Fibroblast of pulmonary artery (primary cell): ENCODE measurements around the gene CDHR1.
A peak's percentile ranks its signal among the peaks of the same experiment; 100 is the strongest.

Experiments used
- DNase-seq: peaks from one replicate; pipeline ENCODE4 v3.0.0-alpha.2; 2010; ENCODE audit warnings: low read depth
- H3K4me3 ChIP-seq: replicated peaks from 2 replicates; pipeline ENCODE4 v1.5.1; 2011; ENCODE audit warnings: low read depth, mild to moderate bottlenecking, control low read depth, low read length, moderate library complexity
- TF ChIP-seq, protein P1 (sequence below): IDR thresholded peaks from 2 replicates; pipeline ENCODE4 v1.5.1; 2011; ENCODE audit warnings: mild to moderate bottlenecking, control low read depth, low read length, inconsistent platforms; ENCODE audit errors: missing control alignments

Gene CDHR1

DNA sequence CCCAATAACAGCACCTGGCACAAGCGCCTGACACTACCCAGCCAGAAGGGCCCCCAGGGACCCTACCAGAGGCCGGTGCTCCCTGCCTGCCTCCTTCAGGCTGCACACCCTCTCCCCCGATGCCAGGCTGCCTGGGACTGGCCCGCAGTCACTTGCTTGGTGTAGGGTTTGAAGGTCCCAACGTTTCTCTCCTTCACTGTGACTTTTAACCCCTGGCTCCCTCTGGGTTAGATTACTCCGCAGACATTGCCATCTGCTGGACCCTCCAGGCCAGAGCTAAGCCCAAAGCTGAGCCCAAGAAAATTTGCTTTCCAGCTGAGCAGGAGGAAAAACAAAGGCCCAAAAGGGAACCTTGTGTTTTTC lies 6.9 kb downstream of the CDHR1 start:
- no peak overlapping the region for H3K4me3 ChIP-seq
- no peak for DNase-seq
- TF ChIP-seq, protein P1, sequence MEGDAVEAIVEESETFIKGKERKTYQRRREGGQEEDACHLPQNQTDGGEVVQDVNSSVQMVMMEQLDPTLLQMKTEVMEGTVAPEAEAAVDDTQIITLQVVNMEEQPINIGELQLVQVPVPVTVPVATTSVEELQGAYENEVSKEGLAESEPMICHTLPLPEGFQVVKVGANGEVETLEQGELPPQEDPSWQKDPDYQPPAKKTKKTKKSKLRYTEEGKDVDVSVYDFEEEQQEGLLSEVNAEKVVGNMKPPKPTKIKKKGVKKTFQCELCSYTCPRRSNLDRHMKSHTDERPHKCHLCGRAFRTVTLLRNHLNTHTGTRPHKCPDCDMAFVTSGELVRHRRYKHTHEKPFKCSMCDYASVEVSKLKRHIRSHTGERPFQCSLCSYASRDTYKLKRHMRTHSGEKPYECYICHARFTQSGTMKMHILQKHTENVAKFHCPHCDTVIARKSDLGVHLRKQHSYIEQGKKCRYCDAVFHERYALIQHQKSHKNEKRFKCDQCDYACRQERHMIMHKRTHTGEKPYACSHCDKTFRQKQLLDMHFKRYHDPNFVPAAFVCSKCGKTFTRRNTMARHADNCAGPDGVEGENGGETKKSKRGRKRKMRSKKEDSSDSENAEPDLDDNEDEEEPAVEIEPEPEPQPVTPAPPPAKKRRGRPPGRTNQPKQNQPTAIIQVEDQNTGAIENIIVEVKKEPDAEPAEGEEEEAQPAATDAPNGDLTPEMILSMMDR, result no peak

DNA sequence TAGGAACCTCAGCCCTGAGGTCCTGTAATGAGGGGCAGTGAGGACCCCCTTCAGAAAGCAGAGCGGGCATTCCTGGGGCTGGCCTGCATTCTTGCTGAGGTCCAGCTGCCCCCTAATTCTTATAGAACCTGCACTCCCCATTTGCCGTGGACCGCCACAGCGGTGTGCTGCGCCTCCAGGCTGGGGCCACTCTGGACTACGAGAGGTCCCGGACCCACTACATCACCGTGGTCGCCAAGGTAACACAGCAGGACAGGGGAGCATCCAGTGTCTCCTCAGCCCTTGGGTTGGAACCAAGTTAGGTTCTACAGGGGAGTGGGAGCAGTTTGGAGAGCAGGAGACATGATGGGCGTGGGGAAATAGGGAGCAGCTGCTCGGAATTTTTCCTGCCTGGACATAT lies 7.3 kb downstream of the CDHR1 start:
- no peak overlapping the region for H3K4me3 ChIP-seq
- TF ChIP-seq, protein P1, result no peak
- DNase-seq, result no peak

DNA sequence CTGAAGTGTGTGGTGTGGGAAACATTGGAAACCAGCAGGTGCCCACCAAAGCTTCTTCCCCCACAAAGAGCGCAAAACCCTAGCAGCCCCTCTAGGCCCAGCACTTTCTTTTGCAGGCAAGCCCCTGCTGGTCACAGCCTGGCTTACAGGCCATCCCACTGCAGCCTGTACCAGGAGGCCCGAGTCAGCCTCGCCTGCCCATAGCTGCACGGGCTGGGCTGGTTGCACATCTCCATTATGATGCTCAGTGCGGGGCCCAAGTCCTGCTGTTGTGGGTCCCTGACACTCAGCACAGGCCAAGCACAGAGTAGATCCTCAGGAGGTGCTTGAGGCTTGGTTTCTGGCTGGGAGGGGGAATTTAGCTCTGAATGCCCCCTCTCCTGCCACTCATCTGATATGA lies 8.0 kb downstream of the CDHR1 start:
- H3K4me3 ChIP-seq, result no peak overlapping the region
- TF ChIP-seq, protein P1, result no peak
- no peak for DNase-seq

DNA sequence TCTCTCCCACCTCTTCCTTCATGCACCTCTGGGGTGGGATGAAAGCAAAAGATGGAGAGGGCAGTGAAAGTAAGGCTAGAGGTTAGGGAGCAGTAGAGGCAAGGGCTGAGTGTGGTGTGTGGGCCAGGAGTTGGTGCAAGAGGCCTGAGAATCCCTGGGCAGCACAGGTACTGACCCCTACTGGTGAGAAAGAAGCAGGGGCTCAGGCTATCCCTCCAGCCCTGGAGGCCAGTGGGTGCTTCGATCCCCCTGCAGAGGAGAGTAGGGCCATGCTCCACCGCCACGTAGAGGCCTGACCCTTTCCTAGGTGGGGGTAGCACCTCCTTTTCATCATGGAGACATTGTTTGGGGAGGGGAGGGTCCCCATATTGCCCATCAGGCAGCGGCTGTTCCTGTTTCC lies 9.8 kb downstream of the CDHR1 start:
- no peak overlapping the region for H3K4me3 ChIP-seq
- DNase-seq, result no peak
- TF ChIP-seq, protein P1, result peak; percentile 28

DNA sequence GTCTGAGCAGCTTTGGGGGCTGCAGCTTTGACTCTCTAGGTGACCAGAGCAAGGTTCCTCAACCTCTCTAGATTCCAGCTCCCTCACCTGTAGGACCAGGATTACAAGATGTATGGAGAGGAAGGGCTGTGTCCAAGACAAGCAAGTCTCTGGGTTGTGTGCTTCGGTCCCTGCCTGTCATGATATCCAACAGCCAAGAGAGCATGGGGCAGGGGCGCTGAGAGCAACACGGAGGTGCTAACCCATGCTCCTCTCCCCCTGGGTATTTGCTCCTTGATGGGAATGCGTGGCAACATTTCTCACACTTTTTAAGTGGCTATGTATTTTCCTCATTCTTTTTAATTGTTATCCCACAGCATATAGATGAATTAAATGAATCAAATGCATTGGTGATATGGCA lies 10.3 kb downstream of the CDHR1 start:
- no peak for DNase-seq
- H3K4me3 ChIP-seq, result no peak overlapping the region
- TF ChIP-seq, protein P1, result no peak

DNA sequence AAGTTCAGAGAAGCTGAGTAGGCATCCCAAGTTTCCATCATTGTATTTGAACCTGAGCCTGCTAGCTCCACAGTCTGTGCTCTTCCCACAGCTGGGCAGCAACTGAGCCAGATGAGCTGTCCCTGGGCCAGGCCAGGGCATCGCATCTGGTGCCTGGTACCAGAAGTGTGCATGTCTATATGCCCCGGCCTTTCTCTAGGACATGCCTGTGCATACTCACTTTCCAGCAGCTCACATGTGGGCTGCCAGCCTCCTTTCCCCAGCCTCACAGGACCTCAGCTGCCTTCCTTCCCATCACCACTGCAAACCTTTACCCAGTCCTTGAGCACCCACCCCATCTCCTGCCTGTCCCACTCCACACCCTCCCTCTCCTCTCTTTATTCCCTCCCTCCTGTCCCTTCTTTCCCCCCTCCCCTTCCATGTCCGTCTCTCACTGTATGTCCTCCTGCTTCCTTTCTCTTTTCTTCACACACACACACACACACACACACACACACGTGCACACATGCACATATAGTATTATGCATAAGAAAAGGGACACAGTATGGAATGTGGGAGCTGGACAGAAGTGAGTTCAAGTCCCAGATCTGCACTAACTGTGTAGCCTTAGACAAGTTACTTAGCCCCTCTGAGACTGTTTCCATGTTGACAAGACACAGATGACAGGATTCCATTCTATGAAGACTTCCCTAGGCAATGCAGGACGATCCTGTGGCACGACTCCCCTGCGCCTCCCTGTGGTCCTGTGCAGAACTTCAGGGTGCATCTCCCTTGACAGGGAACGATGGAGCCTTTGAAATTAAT lies 10.9 kb downstream of the CDHR1 start:
- DNase-seq, result peak; percentile 43
- TF ChIP-seq, protein P1, result peak; percentile 84
- H3K4me3 ChIP-seq, result no peak overlapping the region
